RKO (cell line): ENCODE measurements around the gene GRM1.

Experiments used
- DNase-seq: peaks from one replicate; pipeline ENCODE4 v3.0.0-alpha.2; 2016; ENCODE audit warnings: low spot score

Gene GRM1

GRCh38 chr6:146028851-146029572 is at the start of gene GRM1:
Gene GRM1 (plus strand): TSS chr6:146029062. CDS start chr6:146029518, 456 bp downstream.
- no peak for DNase-seq

GRCh38 chr6:146009338-146009737 is 19.5 kb upstream of the GRM1 start:
- no peak for DNase-seq

- no peak for DNase-seq
These were observed 14.6 kb upstream of the GRM1 start for GRCh38 chr6:146014233-146014632.

GRCh38 chr6:146017672-146018071 is 11.2 kb upstream of the GRM1 start:
- DNase-seq: no peak

- no peak for DNase-seq
These were observed 2.0 kb upstream of the GRM1 start for GRCh38 chr6:146026873-146027272.

GRCh38 chr6:146027586-146028251 is 1.1 kb upstream of the GRM1 start:
- DNase-seq: no peak

GRCh38 chr6:146028252-146028795 is 538 bp upstream of the GRM1 start:
- peak; percentile 14 for DNase-seq

GRCh38 chr6:146029573-146030184 is 817 bp downstream of the GRM1 start:
- DNase-seq: no peak

GRCh38 chr6:146032387-146032786 is 3.5 kb downstream of the GRM1 start:
- DNase-seq: no peak

GRCh38 chr6:146040360-146040759 is 11.5 kb downstream of the GRM1 start:
- DNase-seq: no peak

GRCh38 chr6:146041282-146041681 is 12.4 kb downstream of the GRM1 start:
- DNase-seq: peak; percentile 32

- DNase-seq: no peak
These were observed 18.5 kb downstream of the GRM1 start for GRCh38 chr6:146047371-146047770.

GRCh38 chr6:146050168-146050567 is 21.3 kb downstream of the GRM1 start:
- peak; percentile 7 for DNase-seq

GRCh38 chr6:146056506-146056905 is 27.6 kb downstream of the GRM1 start:
- no peak for DNase-seq

GRCh38 chr6:146065690-146066089 is 36.8 kb downstream of the GRM1 start:
- DNase-seq: no peak

- DNase-seq: no peak
These were observed 37.6 kb downstream of the GRM1 start for GRCh38 chr6:146066506-146066905.

GRCh38 chr6:146071781-146072180 is 42.9 kb downstream of the GRM1 start:
- no peak for DNase-seq

- no peak for DNase-seq
These were observed 49.1 kb downstream of the GRM1 start for GRCh38 chr6:146077992-146078391.

GRCh38 chr6:146087386-146087785 is 58.5 kb downstream of the GRM1 start:
- DNase-seq: no peak

- no peak for DNase-seq
These were observed 61.6 kb downstream of the GRM1 start for GRCh38 chr6:146090474-146090873.

GRCh38 chr6:146092961-146093686 is 64.3 kb downstream of the GRM1 start:
- no peak for DNase-seq

- DNase-seq: no peak
These were observed 66.6 kb downstream of the GRM1 start for GRCh38 chr6:146095481-146095880.
